NT2/D1 (cell line): ENCODE measurements around the gene VAV2.

Source experiments
- DNase-seq: peaks from one replicate; pipeline ENCODE4 v3.0.0-alpha.2; 2011; ENCODE audit warnings: low read depth, low spot score
- H3K27me3 ChIP-seq: 2 replicates; pipeline ENCODE4 v1.6.0; 2011; ENCODE audit warnings: mild to moderate bottlenecking; ENCODE audit not compliant: insufficient read length, insufficient read depth
- H3K36me3 ChIP-seq: 2 replicates; pipeline ENCODE4 v1.6.1; 2011; ENCODE audit warnings: mild to moderate bottlenecking, low read length, mixed read lengths; ENCODE audit not compliant: insufficient read depth, insufficient read length
- H3K4me1 ChIP-seq: 2 replicates; pipeline ENCODE4 v1.5.1; 2011; ENCODE audit not compliant: insufficient read depth, insufficient read length
- H3K4me3 ChIP-seq: 2 replicates; pipeline ENCODE4 v1.5.1; 2011; ENCODE audit warnings: low read depth; ENCODE audit not compliant: insufficient read length
- H3K9ac ChIP-seq: 2 replicates; pipeline ENCODE4 v1.6.0; 2011; ENCODE audit warnings: low read depth; ENCODE audit not compliant: insufficient read length
- H3K9me3 ChIP-seq: 2 replicates; pipeline ENCODE4 v1.5.1; 2011; ENCODE audit warnings: mild to moderate bottlenecking, low read length; ENCODE audit not compliant: insufficient read depth
- SUZ12 ChIP-seq: IDR thresholded peaks from 2 replicates; pipeline ENCODE4 v1.6.1; 2011; ENCODE audit not compliant: insufficient read length, insufficient read depth; ENCODE audit errors: extremely low read depth
- YY1 ChIP-seq: IDR thresholded peaks from 2 replicates; pipeline ENCODE4 v1.6.1; 2011; ENCODE audit not compliant: insufficient read length, insufficient read depth
- ZNF274 ChIP-seq: IDR thresholded peaks from 2 replicates; pipeline ENCODE4 v1.6.1; 2011; ENCODE audit warnings: mild to moderate bottlenecking, low read depth, low read length

VAV2 gene

DNA sequence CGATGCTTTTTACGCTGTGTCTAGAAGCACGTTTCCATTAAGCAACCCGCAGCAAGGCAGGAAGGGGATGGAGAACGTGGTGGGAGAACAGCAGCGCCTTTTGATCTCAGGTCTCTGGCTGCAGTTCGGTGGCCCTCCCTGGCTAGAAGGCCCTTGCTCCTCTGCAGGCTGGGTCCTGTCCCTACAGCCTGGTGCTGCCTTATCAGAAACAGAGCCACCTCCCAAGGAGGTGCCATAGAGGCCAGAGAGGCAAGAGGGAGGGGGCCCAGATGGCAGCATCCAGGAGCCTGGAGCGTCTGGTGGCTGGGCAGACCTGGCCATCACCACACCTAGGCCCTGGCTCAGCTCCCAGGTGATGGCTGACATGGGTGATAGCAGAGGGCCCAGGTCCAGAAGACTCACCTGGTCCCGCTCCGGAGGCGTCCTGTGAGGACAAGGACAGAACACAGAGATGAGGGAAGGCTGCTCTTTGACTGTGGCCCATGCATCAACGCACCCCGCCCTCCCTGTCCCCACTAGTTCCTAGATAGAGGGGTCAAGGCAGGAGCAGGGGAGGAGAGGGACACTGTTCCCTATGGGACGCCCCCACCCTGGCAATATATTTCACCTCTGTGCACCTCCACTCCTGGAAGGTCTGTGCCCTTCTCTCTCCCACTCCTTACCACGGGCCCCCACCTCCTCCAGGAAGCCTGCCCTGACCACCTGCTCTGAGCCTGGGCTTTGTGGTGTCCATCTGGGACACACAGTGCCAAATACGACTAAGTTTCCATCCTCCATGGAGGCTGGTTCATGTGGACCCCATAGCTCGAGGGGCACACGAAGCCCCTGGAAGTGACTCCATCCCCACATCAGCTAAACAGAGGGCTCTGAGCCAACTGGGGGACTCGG, 212.4 kb downstream of the VAV2 start:
- H3K9me3 ChIP-seq = no peaks in the 10 kb centered on the region
- peaks cover 5% of the 10 kb centered on the region for H3K4me1 ChIP-seq
- H3K36me3 ChIP-seq = peaks cover 89% of the 10 kb centered on the region
- TF ChIP-seq ZNF274 = no peak
- no peak for TF ChIP-seq YY1
- TF ChIP-seq SUZ12 = no peak
- DNase-seq = no peak
- no peaks in the 10 kb centered on the region for H3K27me3 ChIP-seq
- no peak overlapping the region for H3K4me3 ChIP-seq
- no peak overlapping the region for H3K9ac ChIP-seq

DNA sequence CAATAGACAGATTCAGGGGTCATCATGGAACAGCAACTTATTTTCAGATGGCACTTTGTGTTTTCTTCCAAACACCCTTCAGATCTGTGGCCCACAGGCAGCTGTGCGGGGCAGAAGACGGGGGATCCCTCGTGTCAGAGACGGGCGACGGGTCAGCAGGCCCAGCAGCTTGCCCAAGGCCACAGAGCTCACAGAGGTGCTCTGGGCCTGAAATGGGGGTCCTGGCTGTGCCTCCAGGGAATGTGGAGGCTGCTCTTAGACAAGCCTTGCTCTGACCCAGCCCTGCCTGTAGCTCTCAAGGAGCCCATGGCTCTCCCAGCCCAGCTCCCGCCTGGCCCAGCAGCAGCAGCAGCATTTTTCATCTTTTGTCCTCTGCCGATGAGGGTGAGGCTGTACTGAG, 213.0 kb downstream of the VAV2 start:
- Histone ChIP-seq H3K9ac (no peak overlapping the region), H3K4me3 (no peak overlapping the region), H3K27me3 (no peaks in the 10 kb centered on the region), H3K36me3 (peaks cover 89% of the 10 kb centered on the region), H3K4me1 (peaks cover 5% of the 10 kb centered on the region), H3K9me3 (peaks cover 6% of the 10 kb centered on the region; the same call in 1 of the 2 replicates)
- TF ChIP-seq YY1 (no peak), ZNF274 (no peak), SUZ12 (no peak)
- DNase-seq = no peak

DNA sequence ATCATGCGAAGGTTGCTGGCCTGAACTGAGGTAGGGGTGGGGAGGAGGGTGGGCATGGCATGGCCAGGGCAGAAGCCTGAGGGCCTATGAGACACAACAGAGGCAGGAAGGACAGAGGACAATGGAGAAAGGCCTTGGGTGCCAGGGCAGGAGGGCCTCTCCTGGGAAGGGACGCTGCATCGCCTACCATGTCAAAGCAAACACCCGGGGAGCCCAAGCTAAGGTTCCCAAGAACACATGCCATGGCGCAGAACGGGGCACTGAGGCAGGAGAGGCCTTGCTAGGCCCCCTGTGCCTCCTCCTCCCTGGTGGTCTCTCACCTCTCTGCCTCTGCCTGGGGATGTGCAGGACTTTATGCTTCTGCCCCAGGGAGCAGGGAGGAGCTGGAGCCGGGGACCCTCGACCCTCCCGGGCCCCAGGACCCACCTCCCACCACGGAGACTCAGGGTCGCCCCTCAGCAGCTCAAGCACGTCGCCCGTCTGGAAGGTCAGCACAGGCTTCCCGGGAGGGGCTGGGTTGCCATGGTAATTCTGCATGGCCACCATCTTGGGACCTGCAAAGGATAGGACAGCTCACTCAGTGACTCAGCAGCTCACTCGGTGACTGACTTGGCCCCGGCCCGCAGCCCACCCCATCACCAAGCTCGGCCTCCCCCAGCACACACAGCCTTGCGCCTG, 213.6 kb downstream of the VAV2 start:
- Histone ChIP-seq H3K4me3 (no peak overlapping the region), H3K9ac (no peak overlapping the region), H3K36me3 (peaks cover 87% of the 10 kb centered on the region), H3K4me1 (peaks cover 5% of the 10 kb centered on the region), H3K27me3 (no peaks in the 10 kb centered on the region), H3K9me3 (peaks cover 7% of the 10 kb centered on the region; the same call in 1 of the 2 replicates)
- no peak for DNase-seq
- TF ChIP-seq YY1 (no peak), ZNF274 (no peak), SUZ12 (no peak)

DNA sequence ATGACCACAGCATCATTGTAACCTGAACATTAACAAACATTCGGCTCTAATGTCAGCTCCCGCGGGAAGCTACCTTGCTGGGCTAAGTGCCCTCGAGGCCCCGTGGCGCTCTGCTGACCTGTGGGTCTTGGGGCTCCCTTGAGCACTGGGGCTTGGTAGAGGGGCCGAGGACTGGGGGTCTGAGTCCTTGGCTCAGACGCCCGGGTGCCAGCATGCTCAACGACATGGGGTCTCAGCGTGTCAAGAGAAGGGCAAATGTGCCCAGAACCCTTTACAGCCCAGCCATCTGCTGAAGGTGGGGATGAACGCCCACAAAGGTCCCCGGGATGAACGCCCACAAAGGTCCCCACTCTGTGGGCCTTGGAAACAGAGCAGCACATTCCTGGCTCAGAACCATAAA, 214.3 kb downstream of the VAV2 start:
- no peak for DNase-seq
- peaks cover 82% of the 10 kb centered on the region for H3K36me3 ChIP-seq
- H3K4me3 ChIP-seq = no peak overlapping the region
- H3K9me3 ChIP-seq = peaks cover 7% of the 10 kb centered on the region; the same call in 1 of the 2 replicates
- H3K9ac ChIP-seq = no peak overlapping the region
- TF ChIP-seq YY1 (no peak), SUZ12 (no peak), ZNF274 (no peak)
- H3K4me1 ChIP-seq = peaks cover 5% of the 10 kb centered on the region
- no peaks in the 10 kb centered on the region for H3K27me3 ChIP-seq

DNA sequence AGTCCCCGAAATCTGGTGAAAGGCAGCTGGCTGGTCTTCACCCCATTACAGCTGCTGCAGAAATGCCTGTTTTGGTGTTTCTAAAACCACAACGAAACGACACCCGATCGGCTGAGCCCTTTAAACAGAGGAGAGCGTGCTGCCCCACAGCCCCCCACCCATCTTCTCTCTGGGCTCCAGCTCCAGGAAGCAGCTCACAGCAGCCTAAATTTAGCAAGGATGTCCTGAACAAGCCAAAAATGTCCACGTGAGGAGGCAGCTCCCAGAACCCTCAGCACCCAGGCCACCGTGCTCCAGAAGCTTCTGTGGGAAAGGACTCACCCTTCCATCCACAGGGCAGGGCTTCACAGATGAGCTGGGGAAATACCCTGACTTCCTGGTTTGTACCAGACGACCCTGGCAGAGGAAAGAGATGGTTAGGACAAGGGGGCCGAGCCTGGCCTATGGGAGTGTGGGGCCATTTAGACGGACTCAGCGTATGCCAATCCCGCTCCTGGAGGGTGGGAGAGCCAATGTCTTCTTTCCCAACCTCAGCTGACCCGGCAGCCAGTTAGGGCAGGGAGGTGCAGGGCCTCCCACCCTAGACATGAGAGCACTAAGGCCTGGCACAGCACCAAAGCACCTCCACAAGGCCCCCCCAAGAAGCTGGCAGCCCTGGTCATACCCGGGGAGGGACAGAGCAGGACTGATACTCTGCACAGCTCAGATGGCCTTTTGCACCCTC, 214.9 kb downstream of the VAV2 start:
- Histone ChIP-seq H3K4me3 (no peak overlapping the region), H3K9ac (no peak overlapping the region), H3K9me3 (peaks cover 7% of the 10 kb centered on the region; the same call in 1 of the 2 replicates), H3K4me1 (peaks cover 5% of the 10 kb centered on the region), H3K36me3 (peaks cover 80% of the 10 kb centered on the region), H3K27me3 (no peaks in the 10 kb centered on the region)
- TF ChIP-seq YY1 = no peak
- TF ChIP-seq ZNF274 = no peak
- no peak for TF ChIP-seq SUZ12
- DNase-seq = no peak

DNA sequence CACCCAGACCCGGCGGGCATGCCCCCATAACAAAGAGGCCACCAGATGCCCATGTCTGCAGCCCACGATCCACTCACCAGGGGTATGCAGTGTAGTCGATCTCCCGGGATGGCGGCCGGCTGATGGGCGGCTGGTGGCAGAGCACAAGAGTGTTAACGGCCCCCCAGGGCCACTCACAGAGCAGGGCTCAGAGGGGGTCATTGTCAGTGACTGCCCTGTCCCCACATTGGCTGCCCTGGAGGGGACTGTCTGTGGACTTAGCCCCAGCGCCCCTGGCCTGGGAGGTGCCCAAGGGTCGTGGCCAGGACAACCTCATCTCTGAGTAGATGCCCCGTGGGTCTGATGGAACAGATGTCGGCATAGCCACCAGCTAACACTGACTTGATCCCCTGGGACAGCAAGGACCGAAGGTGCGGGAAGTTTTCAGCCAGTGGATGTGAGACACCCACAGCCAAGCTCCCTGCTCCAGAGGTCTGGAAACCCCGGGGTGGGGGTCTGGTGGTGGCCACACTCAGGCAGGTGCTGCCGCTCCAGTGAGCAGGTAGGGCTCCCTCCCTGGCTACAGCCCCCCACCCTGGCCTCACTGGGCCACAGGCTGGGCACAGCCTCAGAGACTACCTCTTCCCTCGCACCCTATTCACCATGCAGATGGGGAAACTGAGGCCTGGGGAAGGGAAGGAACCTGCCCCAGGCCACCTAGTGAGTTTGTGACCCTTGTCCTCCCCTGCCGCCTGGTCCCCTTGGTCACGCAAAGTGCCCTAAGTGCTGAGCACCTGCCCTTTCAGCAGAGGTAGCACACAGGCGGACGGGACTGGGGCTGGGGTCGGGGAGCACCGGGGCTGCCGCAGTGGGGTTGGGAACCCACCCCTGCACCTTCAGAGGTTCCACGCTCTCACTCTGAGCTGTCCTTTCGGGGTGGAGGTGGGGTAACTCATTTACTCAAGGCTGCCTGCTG, 215.9 kb downstream of the VAV2 start:
- H3K27me3 ChIP-seq = no peaks in the 10 kb centered on the region
- no peak overlapping the region for H3K9ac ChIP-seq
- no peak overlapping the region for H3K4me3 ChIP-seq
- peaks cover 7% of the 10 kb centered on the region; the same call in 1 of the 2 replicates for H3K9me3 ChIP-seq
- peaks cover 5% of the 10 kb centered on the region for H3K4me1 ChIP-seq
- H3K36me3 ChIP-seq = peaks cover 84% of the 10 kb centered on the region
- DNase-seq = no peak
- no peak for TF ChIP-seq YY1
- no peak for TF ChIP-seq ZNF274
- TF ChIP-seq SUZ12 = no peak
